CD4-positive, alpha-beta T cell treated with Interleukin-15 for 4 hours (primary cell): ENCODE results near the gene COBLL1.

Experiments used
- DNase-seq: peaks from one replicate; pipeline ENCODE4 v3.0.0-alpha.2; 2020; ENCODE audit warnings: low spot score

Gene COBLL1

GRCh38 chr2:164754157-164755093, 87.2 kb downstream of the COBLL1 start:
- no peak for DNase-seq

DNA sequence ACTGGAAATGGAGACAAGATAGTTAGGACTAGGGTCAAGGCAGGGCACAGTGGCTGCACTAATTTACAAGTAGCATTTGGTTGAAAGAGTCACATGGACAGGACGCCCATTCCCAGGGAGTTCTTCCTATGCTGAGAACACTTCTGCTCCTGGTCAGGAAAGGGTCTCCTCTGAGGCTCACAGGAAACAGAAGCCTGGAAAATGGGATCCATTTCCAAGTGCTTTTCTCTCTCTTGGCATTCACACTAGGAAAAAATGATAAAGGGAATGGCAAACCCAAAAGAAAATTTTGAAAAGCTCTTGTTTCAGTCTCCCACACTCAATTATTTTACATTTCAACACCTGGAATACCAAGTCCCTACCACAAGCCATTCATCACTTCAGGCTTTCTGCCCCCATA, 88.7 kb downstream of the COBLL1 start:
- DNase-seq = no peak

DNA sequence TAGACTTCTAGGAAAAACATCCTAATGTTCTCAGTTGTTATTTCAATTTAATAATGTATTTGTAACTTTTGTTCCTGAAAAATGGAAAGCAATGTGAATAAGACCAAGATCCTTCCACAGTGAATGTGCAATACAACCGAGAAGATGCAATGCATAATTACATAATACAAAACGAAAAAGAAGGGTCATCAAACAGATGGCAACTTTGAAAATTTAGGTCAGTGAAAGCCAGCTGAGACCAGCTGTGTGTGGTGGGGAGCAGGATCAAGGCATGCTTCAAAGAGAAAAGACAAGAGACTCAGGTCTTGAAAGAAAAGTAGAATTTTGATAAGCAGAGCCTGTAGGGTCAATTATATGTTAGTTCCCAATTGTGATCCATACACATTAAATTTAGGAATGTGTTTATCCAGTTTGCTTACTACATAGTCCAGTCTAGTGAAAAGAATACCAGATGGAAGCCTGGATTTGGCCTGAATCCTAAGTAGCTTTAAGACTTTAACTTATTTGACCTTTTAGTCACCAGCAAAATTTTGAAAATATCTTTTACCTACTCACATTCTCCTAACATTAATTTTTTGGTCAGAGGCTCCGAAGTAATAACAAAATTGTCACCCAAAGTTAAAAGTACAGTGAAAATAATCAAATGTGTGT, 93.7 kb downstream of the COBLL1 start:
- DNase-seq = no peak

GRCh38 chr2:164747140-164747539, 94.5 kb downstream of the COBLL1 start:
- no peak for DNase-seq

DNA sequence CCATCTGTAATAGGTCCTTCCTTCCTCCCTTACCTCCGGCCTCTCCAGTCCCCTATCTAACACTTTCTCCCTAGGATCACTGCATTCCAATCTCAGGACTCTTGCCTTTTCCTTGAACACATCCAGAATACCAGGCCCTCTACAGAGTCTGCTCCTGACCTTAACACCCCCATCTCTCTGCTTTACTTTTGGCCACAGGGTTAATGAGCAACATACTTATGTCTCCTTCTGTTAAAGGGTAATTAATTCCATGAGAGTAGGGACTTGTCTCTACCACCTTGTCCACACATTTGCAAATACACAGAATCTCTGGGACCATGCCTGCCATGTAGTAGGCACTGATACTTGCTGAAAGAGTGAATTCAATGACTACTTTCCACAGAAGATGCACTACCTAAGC, 94.9 kb downstream of the COBLL1 start:
- DNase-seq = no peak

GRCh38 chr2:164745012-164745797, 96.4 kb downstream of the COBLL1 start:
- no peak for DNase-seq

DNA sequence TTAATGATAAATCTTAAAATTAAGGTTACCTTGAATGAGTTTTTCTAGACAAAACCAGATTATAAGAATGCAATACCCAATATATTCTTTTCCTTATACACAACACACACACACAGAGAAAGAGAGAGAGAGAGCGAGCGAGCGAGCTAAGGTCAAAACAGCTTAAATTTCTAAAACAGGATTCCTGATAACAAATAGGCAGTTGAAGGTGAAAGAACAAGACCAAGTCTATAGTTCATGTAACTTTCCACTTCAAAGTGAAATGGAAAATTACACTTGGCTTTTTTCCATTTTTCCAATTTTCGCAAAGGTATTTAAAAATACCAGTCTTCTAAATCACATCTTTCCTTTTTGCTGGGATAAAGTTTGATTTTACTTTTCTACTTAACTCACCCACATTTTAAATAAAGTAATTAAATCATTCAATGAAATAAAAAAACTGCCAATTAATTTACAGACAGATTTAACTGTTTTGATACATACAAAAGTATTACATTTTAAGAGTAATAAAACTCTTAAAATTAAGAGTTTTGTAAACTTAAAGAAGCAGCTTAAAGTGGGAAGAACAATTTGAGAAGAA, 98.8 kb downstream of the COBLL1 start:
- no peak for DNase-seq

DNA sequence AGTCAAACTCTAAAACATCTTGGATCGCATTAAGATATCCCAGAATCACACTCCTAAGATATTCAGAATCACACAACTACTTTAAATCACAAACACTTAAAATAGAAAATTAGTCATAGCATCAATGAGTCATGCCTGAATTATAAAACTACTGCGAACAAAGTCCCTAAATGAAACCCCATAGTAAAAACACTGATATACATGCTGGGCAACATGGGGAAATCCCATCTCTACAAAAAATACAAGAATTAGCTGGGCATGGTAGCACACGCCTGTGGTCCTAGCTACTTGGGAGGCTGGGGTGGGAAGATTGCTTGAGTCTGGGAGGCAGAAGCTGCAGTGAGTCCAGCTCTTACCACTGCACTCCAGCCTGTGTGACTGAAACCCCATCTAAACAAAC, 101.7 kb downstream of the COBLL1 start:
- no peak for DNase-seq

- peak; percentile 4 for DNase-seq
Measured at GRCh38 chr2:164737612-164738081, 104.0 kb downstream of the COBLL1 start.

DNA sequence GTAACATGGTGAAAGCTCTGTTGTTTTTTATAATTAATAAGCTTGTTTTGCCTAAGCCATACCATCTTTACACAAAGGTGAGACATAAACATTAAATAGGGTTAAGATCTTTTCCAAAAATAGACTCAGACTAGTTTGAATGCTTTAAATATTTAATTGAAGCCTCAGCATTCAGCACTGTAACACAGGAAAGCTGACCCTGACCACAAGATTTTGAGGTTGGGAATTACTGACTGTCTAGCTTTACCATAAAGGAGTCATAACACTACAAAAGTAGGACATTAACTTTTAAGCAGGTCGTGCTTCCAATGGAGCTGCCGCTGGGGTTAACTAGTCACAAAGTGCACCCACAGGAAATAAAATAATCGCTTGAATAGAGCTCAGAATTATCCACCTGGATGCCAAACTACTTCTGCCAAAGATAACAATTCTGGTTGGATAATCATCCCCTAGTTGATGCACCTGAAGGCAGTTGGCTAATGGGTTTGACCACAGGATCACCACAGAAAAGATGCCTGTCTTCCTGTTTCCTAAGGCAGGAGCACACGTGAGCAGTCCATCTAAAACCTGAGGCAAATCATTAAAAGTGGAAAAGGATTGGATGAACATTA, 106.2 kb downstream of the COBLL1 start:
- DNase-seq = no peak

GRCh38 chr2:164734196-164734595, 107.4 kb downstream of the COBLL1 start:
- DNase-seq = no peak

DNA sequence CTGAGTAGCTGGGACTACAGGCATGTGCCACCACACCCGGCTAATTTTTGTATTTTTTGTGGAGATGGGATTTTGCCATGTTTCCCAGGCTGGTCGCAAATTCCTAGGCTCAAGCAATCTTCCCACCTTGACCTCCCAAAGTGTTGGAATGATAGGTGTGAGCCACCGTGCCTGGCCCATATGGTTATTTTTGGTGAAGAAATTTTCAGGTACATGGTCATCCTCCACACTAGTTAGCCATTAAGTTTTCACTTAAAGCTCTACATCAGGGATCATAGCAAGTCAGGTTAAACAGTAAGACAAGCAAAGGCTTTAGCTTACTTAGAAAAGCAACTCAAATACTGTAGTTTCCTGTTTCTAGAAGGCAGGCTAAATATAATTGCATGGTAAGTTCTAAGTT, 116.1 kb downstream of the COBLL1 start:
- no peak for DNase-seq

- DNase-seq = no peak
Measured at GRCh38 chr2:164722616-164723338, 118.8 kb downstream of the COBLL1 start.

- DNase-seq = no peak
Measured at GRCh38 chr2:164721430-164721829, 120.2 kb downstream of the COBLL1 start.

DNA sequence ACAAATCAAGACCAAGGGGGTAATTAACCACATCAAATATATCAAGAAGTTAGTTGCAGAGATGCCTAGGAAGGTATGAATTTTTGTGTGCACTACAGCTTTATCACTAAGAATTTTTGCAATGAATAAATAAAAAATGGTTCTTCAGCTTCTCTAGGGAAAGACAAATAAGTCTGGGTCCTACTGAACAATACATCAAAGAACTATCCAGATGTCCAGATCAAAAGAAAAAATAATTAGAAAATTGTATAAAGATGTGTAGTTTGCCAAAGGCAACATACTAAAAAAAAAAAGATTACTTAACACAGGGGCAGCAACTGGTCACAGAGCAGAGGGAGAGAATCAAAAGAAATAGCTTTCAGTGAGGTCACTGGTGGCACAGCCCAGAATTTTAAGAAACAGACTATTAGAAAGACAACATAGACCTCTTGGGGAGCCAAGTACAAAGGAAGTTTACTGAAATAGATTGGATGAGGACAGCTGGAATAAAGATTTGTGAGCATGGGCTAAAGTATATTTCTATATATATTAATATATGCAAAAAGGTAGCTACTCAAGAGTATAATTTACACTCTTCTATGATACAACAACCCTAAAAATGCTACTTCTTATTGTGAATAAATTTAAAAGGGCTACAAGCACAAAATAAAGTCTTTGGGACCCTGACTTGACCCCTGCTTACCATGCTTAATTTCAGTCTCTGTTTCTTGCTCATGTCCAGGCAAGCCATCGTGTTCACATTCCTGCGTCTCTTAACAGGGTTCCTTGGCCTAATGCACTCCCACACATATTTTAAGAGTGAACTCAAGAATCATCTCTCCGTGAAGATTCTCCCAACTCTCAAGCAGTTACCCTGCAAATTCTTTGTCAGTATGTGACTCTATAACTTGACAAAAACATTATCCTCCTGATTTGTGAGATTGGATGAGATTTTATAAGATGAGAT, 121.4 kb downstream of the COBLL1 start:
- DNase-seq = no peak

GRCh38 chr2:164717000-164717803, 124.4 kb downstream of the COBLL1 start:
- DNase-seq = no peak

- no peak for DNase-seq
Measured at GRCh38 chr2:164714471-164714870, 127.2 kb downstream of the COBLL1 start.

DNA sequence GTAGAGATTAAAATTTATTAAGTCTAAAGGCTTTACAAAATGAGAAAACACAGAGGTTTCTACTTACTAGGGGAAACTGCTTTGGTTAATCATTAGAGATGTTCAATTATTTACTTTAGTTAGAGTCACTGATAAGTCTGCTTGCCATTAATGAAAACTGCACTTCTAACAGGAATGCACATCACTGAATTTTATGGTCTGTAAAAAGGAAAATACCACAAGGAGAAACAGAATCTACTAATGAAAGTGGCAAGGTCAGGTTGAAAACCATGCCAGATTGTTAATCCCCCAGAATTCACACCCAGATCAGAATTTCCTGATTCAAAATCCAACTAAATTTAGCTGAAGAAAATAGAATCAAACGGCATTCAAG, 129.9 kb downstream of the COBLL1 start:
- DNase-seq = no peak
